A172 (cell line): ENCODE measurements around the gene UBE2V1. TPM values are rescaled to one million over a fixed set of nuclear protein-coding genes. Genes with fewer than 3 reads are reported as not detected.
A peak's percentile ranks its signal among the peaks of the same experiment; 100 is the strongest.

Source experiments
- DNase-seq: peaks from one replicate; pipeline ENCODE4 v3.0.0-alpha.2; 2015; ENCODE audit warnings: low spot score
- total RNA-seq: library from RNA; depleted of rRNA; stranded (reverse); fragments of >200 nt; shearing (Covaris generic); gene quantifications from 2 replicates; pipeline ENCODE4 v1.2.3, GENCODE V29; 2014; rRNA removed

Gene UBE2V1
- total RNA-seq, 1 experiment from 2014 or later = 59.1 TPM

GRCh38 chr20:50043573-50044352, 69.2 kb downstream of the UBE2V1 start:
- peak; percentile 47 for DNase-seq

- no peak for DNase-seq
These were observed 70.3 kb downstream of the UBE2V1 start for GRCh38 chr20:50042370-50043313.

GRCh38 chr20:50041246-50041873, 71.6 kb downstream of the UBE2V1 start:
- no peak for DNase-seq

GRCh38 chr20:50040432-50041245, 72.3 kb downstream of the UBE2V1 start:
- DNase-seq = no peak

GRCh38 chr20:50039706-50040431, 73.1 kb downstream of the UBE2V1 start:
- no peak for DNase-seq

- DNase-seq = no peak
These were observed 74.4 kb downstream of the UBE2V1 start for GRCh38 chr20:50038574-50038991.

- no peak for DNase-seq
These were observed 74.8 kb downstream of the UBE2V1 start for GRCh38 chr20:50038169-50038568.

- no peak for DNase-seq
These were observed 75.4 kb downstream of the UBE2V1 start for GRCh38 chr20:50037575-50037974.

GRCh38 chr20:50037123-50037522, 75.8 kb downstream of the UBE2V1 start:
- DNase-seq = no peak

- DNase-seq = no peak
These were observed 76.2 kb downstream of the UBE2V1 start for GRCh38 chr20:50036703-50037102.

- peak; percentile 91 for DNase-seq
These were observed 78.3 kb downstream of the UBE2V1 start for GRCh38 chr20:50034567-50035180.

GRCh38 chr20:50032955-50033666, 79.8 kb downstream of the UBE2V1 start:
- DNase-seq = no peak

Other genes starting within 250 kb of the UBE2V1 start
- 3.4 and 4.5 TPM in 2 replicates for gene SPATA2, start 197.6 kb downstream of the UBE2V1 start, total RNA-seq
- 133 and 179 TPM in 2 replicates for gene RNF114, start 176.8 kb downstream of the UBE2V1 start, total RNA-seq
- gene SNAI1, start 130.2 kb downstream of the UBE2V1 start, total RNA-seq = 0.62 and 2.6 TPM in 2 replicates
- gene PEDS1, start 40.6 kb upstream of the UBE2V1 start, total RNA-seq = 46.3 and 48.7 TPM in 2 replicates
- 26.8 and 31.5 TPM in 2 replicates for gene CEBPB, start 77.7 kb upstream of the UBE2V1 start, total RNA-seq